Uterus (tissue), 2 donors: ENCODE results near the gene TOR3A.

ENCODE experiments used
- CTCF ChIP-seq, 4 experiments: fragments of 200-600 bp in 2 of 4; fragments of 450-650 bp in 2 of 4; sonication (generic) in 2 of 4; IDR thresholded peaks; one replicate each; pipeline ENCODE4 v1.5.1; 2016 to 2019; ENCODE audit warnings: antibody characterized with exemption in 4 of 4, mild to moderate bottlenecking in 2 of 4, moderate library complexity in 1 of 4
- POLR2A ChIP-seq, 2 donors: fragments of 450-650 bp; IDR thresholded peaks; one replicate each; pipeline ENCODE4 v1.6.1; 2016; ENCODE audit warnings: antibody characterized with exemption in 2 of 2, mild to moderate bottlenecking in 1 of 2, moderate library complexity in 1 of 2

- TF ChIP-seq CTCF (IDR thresholded peaks at IDR 0.05) = no peak
- TF ChIP-seq POLR2A (IDR thresholded peaks at IDR 0.05) = no peak
These were observed 26.1 kb downstream of the TOR3A start for GRCh38 chr1:179107706-179108629.
